ENCODE results near the gene ASPSCR1. TPM values are rescaled to one million over a fixed set of nuclear protein-coding genes. Genes with fewer than 3 reads are reported as not detected.

Gene ASPSCR1
- total RNA-seq, 1 experiment from 2014 or later = 51.0 TPM

- Histone ChIP-seq H2AFZ (ENCODE audit: low read depth, low read length, poor library complexity, severe bottlenecking) (no peak overlapping the region), H3K9me3 (ENCODE audit: control insufficient read depth in 1 of 2, insufficient read depth in 1 of 2, low read depth in 1 of 2, low read length in 2 of 2) (no peaks in the 10 kb centered on the region), H3K4me3 (replicated peaks in 1 of 2; ENCODE audit: low read depth in 1 of 2, low read length in 2 of 2) (no peak overlapping the region), H3K4me2 (ENCODE audit: low read length) (no peak overlapping the region), H3K36me3 (ENCODE audit: control insufficient read depth in 1 of 2, insufficient read depth in 2 of 2, low read length in 2 of 2) (no peaks in the 10 kb centered on the region), H3K27ac (ENCODE audit: low read depth, low read length) (no peak overlapping the region), H3K9ac (ENCODE audit: low read length) (no peak overlapping the region), H3K9me2 (ENCODE audit: insufficient read depth) (no peaks in the 10 kb centered on the region), H3K27me3 (ENCODE audit: insufficient read depth, low read length) (no peaks in the 10 kb centered on the region), H3K4me1 (ENCODE audit: control insufficient read depth in 1 of 2, insufficient read depth in 2 of 2, low read length in 2 of 2) (peaks cover 4 to 13% of the 10 kb centered on the region in 2 experiments; a peak in 2 of 4 replicates), H4K20me1 (ENCODE audit: insufficient read depth) (no peaks in the 10 kb centered on the region), H3K79me2 (ENCODE audit: insufficient read depth, low read length) (no peaks in the 10 kb centered on the region)
- BruUV-seq (replicated peaks) = no TSS peak
- ChIA-PET RAD21 (ENCODE audit: low non-redundant PET in 1 of 2, low total read pairs in 2 of 2, uncharacterized antibody in 2 of 2, unreplicated experiment in 2 of 2) (no interaction called here), CTCF (no interaction called here), POLR2A (no interaction called here)
- ATAC-seq (no peak), DNase-seq (ENCODE audit: low read depth, low spot score) (no peak)
- intact Hi-C loops (cut with micrococcal nuclease) = no loop called here
- TF ChIP-seq EZH2phosphoT487 (IDR thresholded peaks at IDR 0.05; ENCODE audit: borderline replicate concordance) (no peak), YY1 (IDR thresholded peaks at IDR 0.05; ENCODE audit: extremely low read depth, insufficient replicate concordance, low read depth, low read length) (no peak), MAX (IDR thresholded peaks at IDR 0.05) (no peak), JUND (IDR thresholded peaks at IDR 0.05) (no peak), EGR1 (IDR thresholded peaks at IDR 0.05; ENCODE audit: low read depth) (no peak), CBX3 (IDR thresholded peaks at IDR 0.05; ENCODE audit: low read depth) (no peak), REST (IDR thresholded peaks at IDR 0.05; ENCODE audit: low read depth) (no peak), ZBTB33 (IDR thresholded peaks at IDR 0.05; ENCODE audit: extremely low read depth, insufficient replicate concordance, low read length) (no peak), EZH2 (IDR thresholded peaks at IDR 0.05) (no peak), POLR2AphosphoS5 (IDR thresholded peaks at IDR 0.05; ENCODE audit: low read depth, low read length) (no peak), SP1 (IDR thresholded peaks at IDR 0.05; ENCODE audit: low read depth) (no peak), ZNF274 (IDR thresholded peaks at IDR 0.05; ENCODE audit: low read depth, low read length) (no peak), FOSL1 (IDR thresholded peaks at IDR 0.05; ENCODE audit: low read depth) (no peak), TCF7L2 (IDR thresholded peaks at IDR 0.05; ENCODE audit: borderline replicate concordance, extremely low read depth, insufficient read depth, insufficient read length) (no peak), ATF3 (IDR thresholded peaks at IDR 0.05) (no peak), SRF (IDR thresholded peaks at IDR 0.05; ENCODE audit: low read depth) (no peak), POLR2A (IDR thresholded peaks at IDR 0.05; ENCODE audit: borderline replicate concordance, extremely low read depth, insufficient read depth, insufficient read length) (no peak), RAD21 (IDR thresholded peaks at IDR 0.05; ENCODE audit: low read depth) (no peak), CTCF (IDR thresholded peaks at IDR 0.05 in 2 of 3, conservative IDR thresholded peaks at IDR 0.05 in 1 of 3; ENCODE audit: borderline replicate concordance in 1 of 3, insufficient read depth in 1 of 3, low read depth in 2 of 3, low read length in 2 of 3) (no peak)
Observed at GRCh38 chr17:81942167-81942553, 35.3 kb upstream of the ASPSCR1 start.

Measured in HCT116 (cell line).